Germinal center (tissue), 1 donor: ENCODE results near the gene ETS1.

Experiments
- DNase-seq: peaks from one replicate; pipeline ENCODE4 v3.0.0; 2012; ENCODE audit warnings: mixed read lengths, low spot score

The ETS1 gene

DNA sequence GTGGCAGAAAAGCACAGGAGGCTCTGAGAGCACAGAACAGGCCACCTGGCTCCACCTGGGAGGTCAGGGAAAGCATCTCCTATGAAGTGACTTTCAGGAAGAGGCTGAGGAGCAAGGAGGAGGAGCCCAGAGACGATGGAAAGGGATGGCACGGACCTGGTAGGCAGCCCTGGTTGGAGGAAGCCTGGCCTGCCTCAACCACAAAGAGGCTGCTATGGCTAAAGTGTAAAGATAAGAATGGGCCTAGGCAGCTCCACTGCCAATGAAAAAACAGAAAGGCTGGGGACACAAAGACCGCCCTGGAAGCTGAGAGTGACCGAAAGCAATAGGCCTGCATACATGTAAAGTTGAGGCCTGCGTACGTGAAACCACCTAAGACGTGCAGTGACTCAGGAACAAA lies 31.2 kb upstream of the ETS1 start:
- no peak for DNase-seq

DNA sequence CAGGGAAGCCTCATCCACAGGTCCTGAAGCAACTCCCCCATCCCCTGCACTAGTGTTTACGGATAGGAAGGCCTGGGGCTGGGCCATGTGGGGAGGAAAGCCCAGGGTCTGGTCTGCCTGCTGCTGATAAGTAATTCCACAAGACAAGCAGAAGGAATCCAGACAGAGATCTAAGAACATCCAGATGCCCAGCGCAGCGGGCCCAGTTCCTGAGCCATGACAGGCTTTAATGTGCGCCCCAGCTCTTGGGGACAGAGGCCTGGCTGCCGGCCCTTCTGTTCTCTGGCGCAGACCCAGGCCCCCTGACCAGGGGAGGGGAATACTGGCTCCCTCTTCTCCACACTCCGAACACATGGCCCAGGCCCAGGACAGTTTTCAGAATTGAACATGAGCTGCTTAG lies 28.8 kb upstream of the ETS1 start:
- no peak for DNase-seq

DNA sequence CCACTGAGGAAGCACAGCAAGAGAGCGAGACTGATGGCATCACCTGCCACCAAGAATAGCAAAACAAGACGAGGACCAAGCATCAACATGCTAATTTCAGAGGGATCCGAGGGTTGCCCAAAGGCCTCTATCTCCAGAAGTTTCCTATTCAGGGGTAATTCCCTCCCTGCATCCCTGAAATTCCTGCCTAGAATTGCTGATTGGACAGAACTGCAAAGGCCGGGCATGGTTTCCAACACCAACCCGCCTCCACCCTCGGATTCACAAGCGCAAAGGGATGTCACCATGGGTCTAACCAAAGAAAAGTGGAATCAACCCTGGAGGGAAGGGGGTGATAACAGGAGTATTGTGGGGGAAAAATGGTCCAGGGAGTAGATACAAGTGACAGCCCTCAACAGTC lies 28.3 kb upstream of the ETS1 start:
- DNase-seq: no peak

DNA sequence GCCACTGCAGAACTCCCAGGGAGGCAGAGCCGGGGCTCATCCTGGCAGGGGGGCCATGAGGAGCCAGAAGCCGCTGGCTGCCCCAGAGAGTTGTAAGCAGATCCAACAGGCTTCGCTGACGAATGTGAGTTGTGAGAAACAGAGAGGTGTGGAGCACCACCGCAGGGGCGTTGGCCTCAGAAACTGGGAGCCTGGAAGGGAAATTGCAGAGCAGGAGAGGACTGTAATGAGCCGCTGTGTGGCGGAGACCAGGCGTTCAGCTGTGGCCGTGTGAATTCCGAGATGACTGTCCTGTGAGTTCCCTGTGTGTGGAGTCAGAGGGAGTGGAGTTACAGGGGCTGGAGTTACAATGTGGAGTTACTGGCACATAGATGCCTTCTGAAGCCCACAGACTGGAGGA lies 27.7 kb upstream of the ETS1 start:
- DNase-seq: no peak

DNA sequence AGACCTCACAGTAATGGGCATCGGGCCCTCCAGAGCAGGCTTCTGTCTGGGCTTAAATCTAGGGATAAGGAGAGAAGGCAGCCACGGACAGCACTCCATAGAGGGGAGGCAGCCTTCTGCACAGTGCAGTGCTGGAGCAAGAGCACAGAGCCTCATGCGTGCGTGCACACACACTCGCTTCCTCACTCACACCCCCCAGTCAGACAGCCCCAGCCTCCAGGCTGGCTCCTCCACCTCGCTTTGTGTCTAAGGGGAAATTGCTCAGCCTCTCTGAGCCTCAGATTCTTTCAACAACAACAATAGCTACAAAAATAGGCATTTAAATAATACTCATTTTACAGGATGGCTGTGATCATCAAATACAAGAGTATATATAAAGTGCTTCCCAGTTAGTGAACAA lies 26.7 kb upstream of the ETS1 start:
- DNase-seq: no peak

DNA sequence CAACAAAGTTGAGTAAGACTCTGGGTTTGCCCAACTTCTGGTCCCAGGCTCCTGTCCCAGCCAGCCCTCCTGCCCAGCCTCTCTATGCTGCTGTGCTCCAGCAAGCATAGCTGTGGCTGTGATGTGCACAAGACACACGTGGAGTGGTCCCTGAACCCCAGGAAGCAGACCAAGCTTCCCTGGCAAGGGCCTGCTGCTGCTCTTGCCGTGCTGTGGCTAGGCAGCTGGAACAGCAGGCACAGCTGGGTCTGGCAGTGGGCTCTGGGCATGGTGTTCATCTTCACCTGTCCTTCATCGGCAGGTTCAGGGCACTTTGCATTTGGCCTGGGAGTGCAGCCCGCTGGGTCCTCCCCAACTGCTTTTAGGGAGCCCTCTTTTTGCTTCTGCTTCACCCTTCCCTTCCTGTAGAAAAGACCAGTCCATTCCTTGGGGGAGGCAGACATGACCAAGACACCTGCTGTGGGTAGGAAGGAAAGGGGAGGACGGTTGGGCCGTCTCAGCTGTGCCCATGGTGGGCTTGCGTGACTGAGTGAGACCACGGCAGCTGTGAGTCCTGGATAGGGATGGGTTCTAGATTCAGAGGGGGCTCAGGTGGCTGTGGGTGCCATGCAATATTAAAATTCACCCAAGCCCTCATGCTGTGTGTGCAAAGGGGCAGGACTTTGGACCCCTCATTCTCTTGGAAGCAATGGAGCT lies 26.1 kb upstream of the ETS1 start:
- no peak for DNase-seq

DNA sequence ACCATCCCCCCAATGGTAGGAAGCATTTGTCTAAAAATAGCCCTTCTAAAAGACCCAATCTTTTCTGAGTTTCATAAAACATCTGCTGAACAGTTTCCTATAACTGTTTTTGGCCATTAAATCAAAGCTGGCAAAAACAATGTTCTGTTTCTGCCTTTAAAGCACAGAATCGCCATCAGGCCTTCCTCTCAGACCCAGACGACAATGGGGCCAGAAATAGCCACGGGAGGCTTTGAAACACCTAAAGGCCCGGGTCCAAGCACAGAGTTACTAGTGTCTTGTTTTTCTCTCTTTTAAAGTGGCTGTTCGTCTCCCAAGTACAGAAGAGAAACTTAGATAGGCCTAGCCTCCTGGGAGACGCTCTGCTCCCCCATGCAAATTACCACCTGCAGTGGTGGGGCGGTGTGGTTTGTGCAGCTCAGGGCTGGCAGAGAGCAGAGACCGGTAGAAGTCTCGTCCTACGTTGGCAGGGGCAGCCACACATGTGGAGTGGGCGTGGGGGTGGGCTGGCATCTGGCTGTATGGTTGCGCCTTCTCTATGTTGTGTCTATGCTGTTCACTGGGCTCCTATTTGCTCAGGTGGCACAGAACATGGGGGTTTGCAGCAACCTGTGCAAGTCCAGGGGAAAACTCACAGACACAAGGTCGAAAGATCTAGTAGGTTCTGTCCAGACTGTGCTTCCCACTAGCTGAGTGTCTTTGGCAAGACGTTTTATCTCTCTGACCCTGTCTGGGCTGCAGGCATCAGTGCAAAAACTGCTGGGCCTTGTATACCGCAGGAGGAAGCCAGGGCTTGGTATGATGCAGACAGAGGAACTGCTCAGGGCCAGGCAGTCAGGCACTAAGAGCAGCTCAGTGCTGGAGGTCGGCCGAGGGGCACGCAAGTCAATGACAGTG lies 23.6 kb upstream of the ETS1 start:
- DNase-seq: peak; percentile 91

DNA sequence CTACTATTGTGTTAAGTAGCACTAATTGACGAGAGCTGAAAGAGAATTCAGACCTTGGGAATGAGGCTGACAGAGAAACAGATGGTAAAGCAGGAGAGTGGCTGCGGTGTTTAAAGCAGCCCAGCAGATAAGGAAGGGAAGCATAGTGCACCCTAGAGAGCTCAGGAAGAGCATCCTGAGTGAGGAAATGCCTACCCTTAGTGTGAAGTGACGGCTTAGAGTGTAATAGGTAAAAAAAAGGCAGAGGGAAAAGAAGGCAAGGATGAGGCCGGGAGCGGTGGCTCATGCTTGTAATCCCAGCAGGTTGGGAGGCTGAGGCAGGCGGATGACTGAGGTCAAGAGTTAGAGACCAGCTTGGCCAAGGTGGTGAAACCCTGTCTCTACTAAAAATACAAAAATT lies 22.4 kb upstream of the ETS1 start:
- no peak for DNase-seq

DNA sequence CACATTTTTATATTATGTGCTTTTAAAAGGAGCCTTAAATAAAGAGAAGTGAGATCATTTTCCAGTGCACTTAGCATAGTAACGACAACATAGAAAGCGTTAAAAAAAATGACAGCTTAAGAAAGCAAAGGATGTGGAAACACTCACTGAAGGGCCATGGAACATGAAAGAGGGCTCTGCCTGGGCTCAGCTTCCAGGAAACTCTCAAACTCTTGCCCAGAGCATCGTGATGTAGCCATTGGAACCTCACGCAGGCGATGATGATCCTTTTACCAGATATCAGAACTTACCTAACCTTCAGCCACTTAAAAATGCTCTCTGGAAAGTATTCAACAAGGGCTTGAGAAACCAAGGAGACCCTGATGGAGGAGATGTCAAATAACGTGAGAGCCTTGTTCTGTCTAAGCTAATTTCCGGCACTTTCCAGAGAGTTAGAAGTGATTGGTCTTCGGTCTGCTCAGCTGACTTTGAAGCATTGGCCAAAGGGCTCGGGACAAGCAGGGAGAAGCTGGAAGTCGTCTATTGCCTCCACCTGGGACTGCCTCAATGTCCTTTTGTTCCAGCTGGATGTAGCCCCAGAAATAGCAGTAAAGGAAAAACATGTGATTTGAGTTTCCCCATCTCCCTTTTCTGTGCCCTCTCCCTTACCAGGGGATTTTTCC lies 21.5 kb upstream of the ETS1 start:
- DNase-seq: no peak

DNA sequence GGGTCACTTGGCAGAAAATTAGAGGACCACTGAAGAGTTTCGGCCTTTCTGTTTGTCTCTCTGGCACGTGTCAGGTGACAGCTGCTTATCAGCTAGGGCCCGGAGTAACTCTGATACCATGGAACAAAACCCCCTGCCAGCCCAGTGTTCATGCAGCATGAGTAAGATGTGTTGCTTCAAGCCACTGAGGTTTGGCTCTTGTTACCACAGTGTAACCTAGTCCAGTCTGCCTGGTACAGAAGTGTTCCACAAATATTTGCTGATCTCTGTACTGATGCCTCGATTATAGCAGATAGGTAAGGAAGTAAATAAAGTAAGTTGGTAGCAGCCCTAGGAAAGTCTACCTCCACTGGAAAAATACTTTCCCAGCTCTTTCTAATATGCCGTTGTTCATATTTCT lies 20.5 kb upstream of the ETS1 start:
- DNase-seq: no peak

DNA sequence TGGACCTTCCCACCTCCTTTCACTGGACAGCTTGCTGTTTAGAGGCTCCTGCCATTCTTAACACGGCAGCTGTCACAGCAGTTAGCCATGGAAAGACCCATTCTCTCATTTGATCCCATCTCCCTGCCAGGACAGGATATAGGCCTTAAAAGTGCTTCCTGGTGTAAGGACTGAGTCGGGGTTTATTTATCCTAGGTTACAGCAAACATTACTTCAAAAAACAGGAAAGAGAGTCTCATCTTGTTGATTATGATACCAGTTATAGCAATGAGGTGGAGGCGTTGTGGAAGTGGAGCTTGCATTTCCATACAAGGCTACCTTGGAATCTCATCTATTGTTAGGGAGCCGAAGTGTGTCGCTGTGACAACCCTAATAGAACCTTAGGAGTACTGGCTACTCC lies 17.4 kb upstream of the ETS1 start:
- DNase-seq: no peak

DNA sequence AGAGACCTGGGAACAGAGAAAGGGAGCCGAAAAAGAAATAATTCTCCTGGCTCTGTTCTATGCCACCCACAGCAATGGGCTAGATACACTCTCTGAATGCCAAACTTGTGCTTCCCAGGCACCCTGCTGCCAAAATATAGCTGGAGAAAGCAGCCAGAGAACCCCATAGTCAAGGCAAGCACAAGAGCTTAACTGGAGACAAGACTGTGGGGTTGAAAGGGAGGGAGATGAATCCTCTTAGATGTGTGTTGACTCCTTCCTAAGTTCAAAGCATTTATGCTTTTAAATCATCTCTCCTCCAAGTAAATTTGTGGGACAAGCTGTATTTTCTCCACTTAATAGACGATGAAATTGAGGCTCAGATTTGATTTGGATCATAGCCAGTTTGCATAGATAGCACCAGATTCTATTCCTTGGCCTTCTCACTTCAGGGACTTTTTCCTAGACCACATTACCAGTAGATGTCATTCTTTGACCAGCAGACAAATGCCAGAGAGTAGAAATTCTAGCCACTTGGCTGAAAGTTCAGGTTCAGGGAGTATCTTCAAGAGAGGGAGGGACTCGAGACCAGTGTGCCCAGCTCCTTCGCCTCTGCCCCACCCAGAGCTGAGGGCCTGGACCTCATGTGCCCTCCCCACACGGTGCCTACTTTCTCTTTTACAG lies 16.5 kb upstream of the ETS1 start:
- no peak for DNase-seq

DNA sequence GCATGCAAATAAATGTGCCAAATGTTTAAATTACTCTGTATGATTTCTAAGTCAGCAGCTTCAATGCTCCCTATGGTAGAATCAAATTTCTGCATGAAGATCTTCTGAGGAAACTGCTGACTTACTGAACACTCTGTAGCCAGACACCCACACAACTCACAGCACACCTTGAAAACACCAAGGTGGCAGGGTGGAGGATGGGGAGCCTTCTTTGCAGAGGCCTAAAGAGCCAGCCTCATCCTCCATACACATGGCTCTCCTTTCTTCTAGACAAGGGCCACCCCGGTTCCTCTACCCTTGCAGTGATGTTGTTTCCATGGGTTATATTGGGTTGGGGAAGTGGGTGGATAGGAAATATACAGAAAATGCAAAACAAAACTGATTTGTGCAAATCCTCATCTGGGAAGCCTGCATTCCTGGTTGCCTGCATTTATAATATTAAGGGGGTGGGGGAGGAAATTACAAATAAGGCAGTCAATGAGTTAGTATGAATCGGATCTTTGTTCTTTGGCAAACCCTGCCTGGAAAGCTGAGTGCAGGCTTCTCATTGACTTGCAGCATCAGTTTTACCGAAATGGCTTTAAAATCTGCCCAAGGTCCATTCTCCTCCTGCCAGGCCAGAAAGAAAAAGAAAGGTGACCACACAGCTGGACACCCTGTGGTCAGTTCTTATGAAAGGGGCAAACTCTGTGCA lies 15.8 kb upstream of the ETS1 start:
- DNase-seq: no peak

DNA sequence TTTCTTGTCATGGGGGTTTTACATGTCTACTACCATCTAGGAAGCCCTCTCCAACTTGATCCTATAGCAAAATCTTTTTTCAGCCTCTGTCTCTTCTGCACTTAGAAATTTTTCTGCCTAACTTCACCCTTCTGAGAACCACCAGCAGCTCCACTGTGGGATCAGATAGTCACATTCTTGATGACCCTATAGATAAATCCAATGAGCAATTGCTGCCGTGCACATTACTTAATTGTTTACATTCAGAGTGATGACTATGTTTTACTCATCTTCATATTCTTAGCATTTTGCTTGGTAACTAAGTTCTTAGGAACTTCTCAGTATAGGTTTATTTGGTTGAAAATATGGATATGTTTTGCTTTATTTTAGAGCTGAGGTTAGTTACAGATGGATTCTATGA lies 12.4 kb upstream of the ETS1 start:
- DNase-seq: no peak

DNA sequence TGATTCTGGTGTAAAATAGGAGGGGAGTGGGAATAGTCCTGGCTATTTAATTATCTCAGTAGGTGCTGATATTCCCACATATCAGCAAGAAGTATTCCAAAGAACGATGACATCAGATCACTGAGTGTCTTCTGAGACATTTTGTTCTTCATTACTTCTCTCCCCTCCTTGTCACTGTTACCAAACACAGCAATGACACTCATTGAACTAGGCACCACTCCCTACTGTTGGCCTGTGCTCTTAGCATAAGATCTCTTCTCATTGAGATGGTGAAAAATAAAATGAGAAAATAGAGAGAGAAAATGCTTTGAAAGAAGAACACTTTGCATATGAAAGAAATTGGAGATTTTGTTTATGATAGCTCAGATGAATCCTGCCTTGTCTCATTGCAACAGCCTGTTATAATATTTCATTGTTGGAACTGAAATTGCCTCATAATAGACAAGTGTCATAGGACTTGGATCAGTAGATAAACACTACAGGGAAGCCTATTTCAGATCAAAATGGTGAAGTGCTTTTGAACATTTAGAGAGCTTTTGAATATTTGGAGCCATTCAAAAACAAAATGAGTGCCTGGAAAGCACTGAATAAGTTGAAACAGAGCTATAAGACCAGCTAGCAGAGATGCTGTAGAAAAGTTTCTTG lies 11.3 kb upstream of the ETS1 start:
- no peak for DNase-seq

DNA sequence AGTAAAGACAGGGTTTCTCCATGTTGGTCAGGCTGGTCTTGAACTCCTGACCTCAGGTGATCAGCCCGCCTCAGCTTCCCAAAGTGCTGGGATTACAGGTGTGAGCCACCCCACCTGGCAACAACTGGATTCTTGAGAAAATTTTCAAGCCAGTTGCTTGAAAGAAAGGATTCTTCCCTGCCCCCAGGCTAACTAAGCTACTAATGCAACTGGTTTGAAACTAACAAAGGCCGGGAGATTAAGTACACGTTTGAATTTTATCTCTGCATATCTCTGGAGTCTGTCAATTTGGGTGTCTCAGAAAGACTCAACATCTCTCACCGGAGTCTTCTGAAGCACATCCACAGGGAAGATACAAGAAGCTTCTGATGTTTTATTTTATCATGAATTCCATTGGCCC lies 10.7 kb upstream of the ETS1 start:
- DNase-seq: no peak

DNA sequence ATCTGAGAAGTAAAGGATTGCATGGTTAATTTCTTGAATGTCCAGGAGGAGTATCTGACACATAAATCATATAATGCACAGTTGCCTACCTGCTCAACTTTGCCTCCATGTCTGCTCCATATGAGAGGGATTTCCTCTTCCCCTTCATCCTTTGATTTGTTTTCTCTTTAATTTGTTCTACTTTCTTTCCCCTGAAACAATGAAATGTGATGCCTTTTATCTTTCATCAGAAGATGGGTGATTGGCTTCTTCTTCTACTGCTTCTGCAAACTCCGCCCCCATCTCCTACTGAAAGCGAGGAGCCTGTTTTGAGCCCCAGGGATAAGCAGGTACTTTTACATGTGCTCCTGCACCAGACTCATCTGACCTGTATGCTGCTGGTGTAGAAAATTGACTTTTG lies 9.9 kb upstream of the ETS1 start:
- no peak for DNase-seq

DNA sequence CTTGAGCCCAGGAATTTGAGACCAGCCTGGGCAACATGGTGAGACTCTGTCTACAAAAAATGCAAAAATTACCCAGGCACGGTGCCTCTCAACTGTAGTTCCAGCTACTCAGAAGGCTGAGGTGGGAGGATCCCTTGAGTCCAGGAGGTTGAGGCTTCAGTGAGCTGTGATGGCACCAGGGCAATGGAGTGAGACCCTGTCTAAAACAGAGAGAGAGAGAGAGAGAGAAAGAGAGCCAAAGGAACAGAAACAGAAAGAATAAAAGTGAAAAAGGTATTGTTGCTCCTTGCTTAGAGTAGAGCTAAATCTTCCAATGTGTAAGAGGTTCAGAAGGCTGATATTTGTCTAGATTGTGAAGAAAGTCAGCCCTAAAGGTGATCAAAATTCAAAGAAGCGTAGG lies 8.9 kb upstream of the ETS1 start:
- DNase-seq: no peak

DNA sequence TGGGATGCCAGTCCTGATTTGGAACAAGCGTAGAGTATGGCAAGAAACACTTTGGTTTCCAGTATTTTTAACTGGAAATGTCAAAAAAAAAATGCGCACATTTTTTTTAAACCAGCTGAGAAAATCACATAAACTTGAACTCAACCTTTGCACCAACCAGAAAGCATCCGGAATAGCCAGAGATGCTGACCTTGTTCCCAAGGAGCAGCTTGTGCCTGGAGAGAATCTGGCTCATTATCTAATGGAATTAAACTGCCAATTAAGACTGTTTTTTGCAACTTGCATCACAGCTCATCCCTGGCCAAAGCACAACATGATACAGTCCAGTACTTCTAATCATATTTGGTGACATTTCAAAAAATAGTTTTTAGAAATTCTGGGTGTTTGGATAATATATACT lies 8.4 kb upstream of the ETS1 start:
- DNase-seq: no peak

DNA sequence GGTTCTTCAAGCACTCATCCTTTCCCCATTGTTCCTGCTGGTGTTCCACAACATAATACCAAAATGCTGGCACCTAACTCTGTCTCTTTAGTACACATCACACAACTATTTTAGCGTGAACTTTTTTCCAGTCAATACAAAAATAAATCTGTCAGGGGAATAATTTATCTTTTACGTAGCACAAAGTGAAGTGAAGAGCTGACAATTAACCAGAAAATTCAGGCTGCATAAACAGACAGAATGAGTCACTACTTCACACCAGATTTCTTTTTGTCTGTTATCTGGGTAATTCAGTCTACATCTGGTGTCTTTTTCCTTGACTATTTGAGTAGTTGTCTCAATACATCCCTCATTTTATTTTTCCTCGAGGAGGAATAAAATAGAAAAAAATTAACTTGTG lies 7.9 kb upstream of the ETS1 start:
- DNase-seq: no peak

DNA sequence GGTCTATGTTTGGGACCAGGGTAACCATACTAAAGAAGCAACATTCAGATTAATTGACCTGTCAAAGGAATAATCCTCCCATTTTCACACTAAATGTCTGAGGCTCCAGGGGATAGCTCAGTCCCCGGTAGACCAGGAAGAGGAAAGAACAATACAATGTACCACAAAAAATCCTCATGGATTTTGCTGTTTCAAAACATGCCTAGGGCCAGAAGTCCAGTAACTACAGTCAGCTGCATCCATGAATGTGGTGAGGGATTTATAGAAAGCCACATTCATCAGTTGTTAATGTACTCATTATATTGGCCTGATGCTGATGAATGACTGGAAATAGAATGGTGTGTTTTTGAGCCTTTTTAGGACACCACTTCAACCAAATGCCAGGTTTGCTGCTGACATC lies 6.9 kb upstream of the ETS1 start:
- no peak for DNase-seq

DNA sequence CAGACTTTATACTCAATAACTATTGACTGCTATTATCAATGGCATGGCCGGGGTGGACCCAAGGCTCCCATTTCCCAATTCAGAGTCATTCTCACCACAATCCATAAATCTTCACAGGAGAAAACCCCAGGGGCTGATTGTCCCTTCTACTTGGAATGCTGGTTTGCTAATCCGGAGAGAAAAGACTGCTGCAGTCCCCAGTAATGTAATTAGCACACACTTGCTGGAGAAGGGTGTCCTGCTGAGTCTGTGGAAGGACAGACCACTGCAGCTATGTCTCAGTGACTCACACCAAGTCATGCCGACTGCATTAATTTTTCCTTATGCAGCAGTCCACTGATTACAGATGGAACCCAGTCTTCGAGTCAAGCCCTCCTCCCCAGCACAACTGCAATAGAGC lies 5.9 kb upstream of the ETS1 start:
- no peak for DNase-seq
